SU-DHL-6 (cell line): ENCODE data around the gene RBM23.

Experiments used
- H2AFZ ChIP-seq: fragments of 200-600 bp; sonication (generic); 2 replicates; pipeline ENCODE4 v1.6.1; 2014; ENCODE audit warnings: low read depth, mild to moderate bottlenecking, moderate library complexity, mixed read lengths, antibody characterized with exemption, low read length; ENCODE audit not compliant: severe bottlenecking
- H3F3A ChIP-seq: fragments of 200-600 bp; shearing (Covaris generic); 2 replicates; pipeline ENCODE4 v1.6.0; 2016; ENCODE audit warnings: antibody characterized with exemption, mild to moderate bottlenecking; ENCODE audit not compliant: insufficient read depth
- H3K27ac ChIP-seq: fragments of 200-600 bp; sonication (generic); 2 replicates; pipeline ENCODE4 v1.5.1; 2016; ENCODE audit warnings: low read depth, mild to moderate bottlenecking, low read length, moderate library complexity, mixed read lengths
- H3K27me3 ChIP-seq: fragments of 200-600 bp; sonication (generic), shearing (Covaris generic); 2 replicates; pipeline ENCODE4 v1.6.0; 2014; ENCODE audit warnings: mild to moderate bottlenecking, low read length
- H3K36me3 ChIP-seq: fragments of 200-600 bp; sonication (generic); 2 replicates; pipeline ENCODE4 v1.6.1; 2014; ENCODE audit warnings: mild to moderate bottlenecking, low read length, mixed read lengths
- H3K4me2 ChIP-seq: fragments of 300-600, 200-600 bp; shearing (Covaris generic), sonication (generic); 2 replicates; pipeline ENCODE4 v1.6.0; 2014; ENCODE audit warnings: low read length, low read depth, mild to moderate bottlenecking; ENCODE audit not compliant: poor library complexity, severe bottlenecking
- H3K4me3 ChIP-seq: fragments of 200-600 bp; sonication (generic); 2 replicates; pipeline ENCODE4 v1.5.1; 2014; ENCODE audit warnings: antibody characterized with exemption, low read length, mild to moderate bottlenecking, mixed read lengths; ENCODE audit not compliant: insufficient read depth, poor library complexity, severe bottlenecking
- H3K79me2 ChIP-seq: fragments of 200-600 bp; sonication (generic); 2 replicates; pipeline ENCODE4 v1.6.1; 2014; ENCODE audit warnings: mild to moderate bottlenecking, low read length, moderate library complexity; ENCODE audit not compliant: insufficient read depth
- H3K9ac ChIP-seq: fragments of 200-600 bp; sonication (generic); 2 replicates; pipeline ENCODE4 v1.7.0; 2014; ENCODE audit warnings: mild to moderate bottlenecking, low read length
- H3K9me2 ChIP-seq: fragments of 200-600 bp; sonication (generic); replicated peaks from 2 replicates; pipeline ENCODE4 v1.6.1; 2014; ENCODE audit warnings: low read length; ENCODE audit not compliant: insufficient read depth
- H3K9me3 ChIP-seq: fragments of 200-600 bp; sonication (generic); 2 replicates; pipeline ENCODE4 v1.6.1; 2014; ENCODE audit warnings: low read length, mixed read lengths; ENCODE audit not compliant: insufficient read depth
- H4K20me1 ChIP-seq: fragments of 200-600 bp; sonication (generic); 2 replicates; pipeline ENCODE4 v1.6.1; 2014; ENCODE audit warnings: low read depth, mild to moderate bottlenecking, antibody characterized with exemption, low read length, moderate library complexity, mixed read lengths
- CTCF ChIP-seq: fragments of 200-600 bp; sonication (generic); IDR thresholded peaks from one replicate; pipeline ENCODE4 v1.5.1; 2017; ENCODE audit warnings: antibody characterized with exemption, mild to moderate bottlenecking, low read length, moderate library complexity; ENCODE audit not compliant: insufficient read depth, poor library complexity, severe bottlenecking
- EZH2phosphoT487 ChIP-seq: fragments of 200-600 bp; sonication (generic), shearing (Covaris generic); conservative IDR thresholded peaks from 2 replicates; pipeline ENCODE4 v1.6.1; 2018; ENCODE audit warnings: mild to moderate bottlenecking, antibody characterized with exemption, low read length, moderate library complexity, mixed read lengths

The RBM23 gene

GRCh38 chr14:22929961-22930364 lies 11.0 kb upstream of the RBM23 start:
- H3K9ac ChIP-seq = peak overlapping the region; percentile 85
- no peaks in the 10 kb centered on the region for H3K27me3 ChIP-seq
- no peak for TF ChIP-seq EZH2phosphoT487
- TF ChIP-seq CTCF = no peak
- no peaks in the 10 kb centered on the region for H3K9me3 ChIP-seq
- H2AFZ ChIP-seq = peak overlapping the region; percentile 78
- H3K36me3 ChIP-seq = no peaks in the 10 kb centered on the region
- no peaks in the 10 kb centered on the region for H4K20me1 ChIP-seq
- H3F3A ChIP-seq = peaks cover 11% of the 10 kb centered on the region; the same call in 1 of the 2 replicates
- H3K27ac ChIP-seq = peak overlapping the region; percentile 44
- H3K4me2 ChIP-seq = peak overlapping the region; percentile 69
- H3K4me3 ChIP-seq = peak overlapping the region; percentile 87
- H3K9me2 ChIP-seq = no peaks in the 10 kb centered on the region
- H3K79me2 ChIP-seq = peaks cover 14% of the 10 kb centered on the region

GRCh38 chr14:22929104-22929960 lies 10.4 kb upstream of the RBM23 start, which contains the start of gene PRMT5:
PRMT5 (minus strand) TSS chr14:22929376; CDS start chr14:22929361, 15 bp downstream.
- H3K9ac ChIP-seq = peak within 1 kb of the TSS; percentile 85
- no peaks in the 10 kb centered on the region for H4K20me1 ChIP-seq
- TF ChIP-seq CTCF = no peak
- no peak for TF ChIP-seq EZH2phosphoT487
- peaks cover 14% of the 10 kb centered on the region for H3K79me2 ChIP-seq
- peaks cover 3% of the 10 kb centered on the region; the same call in 1 of the 2 replicates for H3K36me3 ChIP-seq
- H3K9me3 ChIP-seq = no peaks in the 10 kb centered on the region
- no peaks in the 10 kb centered on the region for H3K9me2 ChIP-seq
- H3F3A ChIP-seq = peaks cover 11% of the 10 kb centered on the region; the same call in 1 of the 2 replicates
- peak within 1 kb of the TSS; percentile 45 for H3K27ac ChIP-seq
- peak within 1 kb of the TSS; percentile 78 for H2AFZ ChIP-seq
- H3K4me3 ChIP-seq = peak within 1 kb of the TSS; percentile 87
- H3K4me2 ChIP-seq = peak within 1 kb of the TSS; percentile 69
- no peaks in the 10 kb centered on the region for H3K27me3 ChIP-seq

GRCh38 chr14:22928237-22929103 lies 9.5 kb upstream of the RBM23 start:
- Histone ChIP-seq H3K36me3 (peaks cover 3% of the 10 kb centered on the region; the same call in 1 of the 2 replicates), H3K79me2 (peaks cover 14% of the 10 kb centered on the region), H3K4me2 (peak overlapping the region; percentile 69), H3K4me3 (peak overlapping the region; percentile 87), H4K20me1 (no peaks in the 10 kb centered on the region), H3K9ac (peak overlapping the region; percentile 85), H3K27ac (peak overlapping the region; percentile 45), H3K9me3 (no peaks in the 10 kb centered on the region), H3F3A (peaks cover 11% of the 10 kb centered on the region; the same call in 1 of the 2 replicates), H3K9me2 (no peaks in the 10 kb centered on the region), H3K27me3 (no peaks in the 10 kb centered on the region), H2AFZ (peak overlapping the region; percentile 69)
- no peak for TF ChIP-seq EZH2phosphoT487
- TF ChIP-seq CTCF = no peak
